Osteocyte (in vitro differentiated cells): ENCODE results near the gene SGMS2. TPM values are rescaled to one million over a fixed set of nuclear protein-coding genes. Genes with fewer than 3 reads are reported as not detected.

ENCODE experiments used
- DNase-seq: peaks from one replicate; pipeline ENCODE4 v3.0.0; 2021; ENCODE audit warnings: mixed read lengths; ENCODE audit not compliant: unreplicated experiment; ENCODE audit errors: extremely low spot score
- H3K27ac Mint-ChIP-seq: one replicate; pipeline ENCODE4 v1.8.0; 2021; ENCODE audit warnings: mild to moderate bottlenecking, mixed read lengths; ENCODE audit not compliant: unreplicated experiment
- H3K27me3 Mint-ChIP-seq: one replicate; pipeline ENCODE4 v1.8.0; 2021; ENCODE audit warnings: mixed read lengths; ENCODE audit not compliant: unreplicated experiment
- H3K36me3 Mint-ChIP-seq: one replicate; pipeline ENCODE4 v1.8.0; 2021; ENCODE audit warnings: mixed read lengths; ENCODE audit not compliant: unreplicated experiment
- H3K4me1 Mint-ChIP-seq: one replicate; pipeline ENCODE4 v1.8.0; 2021; ENCODE audit warnings: mixed read lengths; ENCODE audit not compliant: unreplicated experiment
- H3K4me3 Mint-ChIP-seq: one replicate; pipeline ENCODE4 v1.8.0; 2021; ENCODE audit warnings: mild to moderate bottlenecking, moderate library complexity, mixed read lengths; ENCODE audit not compliant: unreplicated experiment
- H3K9me3 Mint-ChIP-seq: one replicate; pipeline ENCODE4 v1.8.0; 2021; ENCODE audit warnings: mixed read lengths; ENCODE audit not compliant: unreplicated experiment
- CTCF ChIP-seq: fragments of 200-600 bp; sonication (generic); IDR thresholded peaks from 2 replicates; pipeline ENCODE4 v1.5.0; 2021; ENCODE audit warnings: antibody characterized with exemption, mild to moderate bottlenecking, moderate library complexity
- total RNA-seq: library from RNA; stranded (reverse); gene quantifications from 2 replicates; pipeline ENCODE4 v1.2.1, GENCODE V29; 2021

Gene SGMS2
- total RNA-seq, 1 donor from 2014 or later: 15.6 TPM

- H3K27me3 Mint-ChIP-seq: no peaks in the 10 kb centered on the region
- H3K4me3 Mint-ChIP-seq: peak overlapping the region; percentile 76
- peak overlapping the region; percentile 46 for H3K27ac Mint-ChIP-seq
- peaks cover 6% of the 10 kb centered on the region for H3K36me3 Mint-ChIP-seq
- H3K9me3 Mint-ChIP-seq: no peaks in the 10 kb centered on the region
- no peak for TF ChIP-seq CTCF
- no peak for DNase-seq
- peaks cover 13% of the 10 kb centered on the region for H3K4me1 Mint-ChIP-seq
These were observed 107.1 kb downstream of the SGMS2 start for GRCh38 chr4:107931775-107932321.

- H3K4me1 Mint-ChIP-seq: peaks cover 12% of the 10 kb centered on the region
These were observed 110.5 kb downstream of the SGMS2 start for GRCh38 chr4:107935246-107935645.

GRCh38 chr4:107937040-107937439, 112.3 kb downstream of the SGMS2 start:
- DNase-seq: no peak
- H3K4me3 Mint-ChIP-seq: no peak overlapping the region
- TF ChIP-seq CTCF: no peak
- peaks cover 16% of the 10 kb centered on the region for H3K36me3 Mint-ChIP-seq
- H3K27ac Mint-ChIP-seq: no peak overlapping the region
- peaks cover 4% of the 10 kb centered on the region for H3K4me1 Mint-ChIP-seq
- no peaks in the 10 kb centered on the region for H3K27me3 Mint-ChIP-seq
- H3K9me3 Mint-ChIP-seq: peaks cover 4% of the 10 kb centered on the region

More at GRCh38 chr4:107935246-107935645, 110.5 kb downstream of the SGMS2 start:
- Mint-ChIP-seq H3K36me3 (peaks cover 13% of the 10 kb centered on the region), H3K4me3 (no peak overlapping the region), H3K27ac (no peak overlapping the region), H3K9me3 (peaks cover 4% of the 10 kb centered on the region), H3K27me3 (no peaks in the 10 kb centered on the region)
- TF ChIP-seq CTCF: no peak
- DNase-seq: no peak

GRCh38 chr4:107939307-107939706, 114.6 kb downstream of the SGMS2 start:
- no peak for TF ChIP-seq CTCF
- Mint-ChIP-seq H3K27ac (no peak overlapping the region), H3K4me3 (no peak overlapping the region), H3K9me3 (peaks cover 4% of the 10 kb centered on the region), H3K4me1 (no peaks in the 10 kb centered on the region), H3K36me3 (peaks cover 16% of the 10 kb centered on the region), H3K27me3 (no peaks in the 10 kb centered on the region)
- no peak for DNase-seq

GRCh38 chr4:107945809-107946208, 121.1 kb downstream of the SGMS2 start:
- no peak overlapping the region for H3K27ac Mint-ChIP-seq
- H3K36me3 Mint-ChIP-seq: peaks cover 24% of the 10 kb centered on the region
- no peak for DNase-seq
- H3K27me3 Mint-ChIP-seq: no peaks in the 10 kb centered on the region
- no peaks in the 10 kb centered on the region for H3K4me1 Mint-ChIP-seq
- H3K4me3 Mint-ChIP-seq: no peak overlapping the region
- no peak for TF ChIP-seq CTCF
- no peaks in the 10 kb centered on the region for H3K9me3 Mint-ChIP-seq
